SK-N-SH treated with all-trans-retinoic acid at 6 μM for 48 hours (cell line): Measurements from ENCODE around the gene PHETA1.
"Not testable (repeated sequence)": the region's sequence is repeated elsewhere in the genome, so short reads cannot be mapped to it uniquely, and the experiment has no call there.

Experiments
- ATAC-seq: fragments of 200-7000 bp; cut with Tn5 transposase; 3 replicates; pipeline ENCODE4 v1.9.1; 2020; ENCODE audit warnings: mild to moderate bottlenecking, moderate library complexity
- CSDC2 ChIP-seq: fragments of 250-450 bp; sonication (Bioruptor Pico); IDR thresholded peaks from 2 replicates; pipeline ENCODE4 v1.5.0; 2020; ENCODE audit warnings: mild to moderate bottlenecking, moderate library complexity
- GLIS3 ChIP-seq: fragments of 250-450 bp; sonication (Bioruptor Pico); IDR thresholded peaks from 2 replicates; pipeline ENCODE4 v1.5.0; 2020; ENCODE audit warnings: mild to moderate bottlenecking, moderate library complexity
- ISL1 ChIP-seq: fragments of 250-450 bp; sonication (Bioruptor Pico); IDR thresholded peaks from 2 replicates; pipeline ENCODE4 v2.1.2; 2022; ENCODE audit warnings: mild to moderate bottlenecking, moderate library complexity
- OSR1 ChIP-seq: fragments of 250-450 bp; sonication (Bioruptor Pico); IDR thresholded peaks from 2 replicates; pipeline ENCODE4 v1.8.0; 2022; ENCODE audit warnings: moderate library complexity, mild to moderate bottlenecking, inconsistent platforms
- POU6F1 ChIP-seq: fragments of 250-450 bp; sonication (Bioruptor Pico); IDR thresholded peaks from 2 replicates; pipeline ENCODE4 v1.8.0; 2021; ENCODE audit warnings: low read depth, mild to moderate bottlenecking, moderate library complexity, borderline replicate concordance
- PPARA ChIP-seq: fragments of 250-450 bp; sonication (Bioruptor Pico); IDR thresholded peaks from 2 replicates; pipeline ENCODE4 v1.5.0; 2020; ENCODE audit warnings: mild to moderate bottlenecking, borderline replicate concordance
- RARB ChIP-seq: fragments of 250-450 bp; sonication (Bioruptor Pico); IDR thresholded peaks from 2 replicates; pipeline ENCODE4 v1.8.0; 2021; ENCODE audit warnings: mild to moderate bottlenecking, moderate library complexity
- SNAI2 ChIP-seq: fragments of 250-450 bp; sonication (Bioruptor Pico); IDR thresholded peaks from 2 replicates; pipeline ENCODE4 v1.5.0; 2020; ENCODE audit warnings: mild to moderate bottlenecking, moderate library complexity
- TCF4 ChIP-seq: fragments of 250-450 bp; sonication (Bioruptor Pico); IDR thresholded peaks from 2 replicates; pipeline ENCODE4 v1.8.0; 2021; ENCODE audit warnings: mild to moderate bottlenecking, moderate library complexity, borderline replicate concordance
- TOX ChIP-seq: fragments of 250-450 bp; sonication (Bioruptor Pico); IDR thresholded peaks from 2 replicates; pipeline ENCODE4 v1.8.0; 2021; ENCODE audit warnings: mild to moderate bottlenecking, moderate library complexity, borderline replicate concordance
- TSHZ2 ChIP-seq: fragments of 250-450 bp; sonication (Bioruptor Pico); IDR thresholded peaks from 2 replicates; pipeline ENCODE4 v1.5.0; 2020; ENCODE audit warnings: mild to moderate bottlenecking, moderate library complexity
- ZC3H10 ChIP-seq: fragments of 250-450 bp; sonication (Bioruptor Pico); IDR thresholded peaks from 2 replicates; pipeline ENCODE4 v1.5.1; 2021; ENCODE audit warnings: mild to moderate bottlenecking, moderate library complexity
- ZFP3 ChIP-seq: fragments of 250-450 bp; sonication (Bioruptor Pico); IDR thresholded peaks from 2 replicates; pipeline ENCODE4 v1.5.0; 2020; ENCODE audit warnings: mild to moderate bottlenecking, moderate library complexity
- ZNF565 ChIP-seq: fragments of 450-650 bp; formaldehyde crosslinking; conservative IDR thresholded peaks from 2 replicates; pipeline ENCODE4 v1.5.0; 2020; ENCODE audit warnings: low read depth, mild to moderate bottlenecking, moderate library complexity
- ZNF70 ChIP-seq: fragments of 450-650 bp; formaldehyde crosslinking; IDR thresholded peaks from 2 replicates; pipeline ENCODE4 v1.5.0; 2020; ENCODE audit warnings: mild to moderate bottlenecking, moderate library complexity
- ZNF8 ChIP-seq: fragments of 450-650 bp; formaldehyde crosslinking; IDR thresholded peaks from 2 replicates; pipeline ENCODE4 v1.5.0; 2020; ENCODE audit warnings: mild to moderate bottlenecking, moderate library complexity
- TF ChIP-seq, protein P1 (sequence below): fragments of 250-450 bp; sonication (Bioruptor Pico); IDR thresholded peaks from 2 replicates; pipeline ENCODE4 v1.8.0; 2020; ENCODE audit warnings: mild to moderate bottlenecking, moderate library complexity, borderline replicate concordance
- TF ChIP-seq, protein P2 (sequence below): fragments of 250-450 bp; sonication (Bioruptor Pico); IDR thresholded peaks from 2 replicates; pipeline ENCODE4 v1.5.1; 2020; ENCODE audit warnings: low read depth, mild to moderate bottlenecking, moderate library complexity

The PHETA1 gene

GRCh38 chr12:111396726-111397445 is 28.0 kb upstream of the PHETA1 start:
- peak; percentile 99 for ATAC-seq
- TF ChIP-seq ZNF8: 0 out of 2 replicates have a peak, but pooled peaks have one; percentile 21
- TF ChIP-seq GLIS3: no peak
- 0 out of 2 replicates have a peak, but pooled peaks have one; percentile 59 for TF ChIP-seq ZFP3 (CRISPR knock-in tag)
- peak; percentile 71 for TF ChIP-seq TSHZ2 (CRISPR knock-in tag)
- TF ChIP-seq, protein P1, sequence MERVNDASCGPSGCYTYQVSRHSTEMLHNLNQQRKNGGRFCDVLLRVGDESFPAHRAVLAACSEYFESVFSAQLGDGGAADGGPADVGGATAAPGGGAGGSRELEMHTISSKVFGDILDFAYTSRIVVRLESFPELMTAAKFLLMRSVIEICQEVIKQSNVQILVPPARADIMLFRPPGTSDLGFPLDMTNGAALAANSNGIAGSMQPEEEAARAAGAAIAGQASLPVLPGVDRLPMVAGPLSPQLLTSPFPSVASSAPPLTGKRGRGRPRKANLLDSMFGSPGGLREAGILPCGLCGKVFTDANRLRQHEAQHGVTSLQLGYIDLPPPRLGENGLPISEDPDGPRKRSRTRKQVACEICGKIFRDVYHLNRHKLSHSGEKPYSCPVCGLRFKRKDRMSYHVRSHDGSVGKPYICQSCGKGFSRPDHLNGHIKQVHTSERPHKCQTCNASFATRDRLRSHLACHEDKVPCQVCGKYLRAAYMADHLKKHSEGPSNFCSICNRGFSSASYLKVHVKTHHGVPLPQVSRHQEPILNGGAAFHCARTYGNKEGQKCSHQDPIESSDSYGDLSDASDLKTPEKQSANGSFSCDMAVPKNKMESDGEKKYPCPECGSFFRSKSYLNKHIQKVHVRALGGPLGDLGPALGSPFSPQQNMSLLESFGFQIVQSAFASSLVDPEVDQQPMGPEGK (CRISPR knock-in tag): no peak; the same call in 1 of the 2 replicates

DNA sequence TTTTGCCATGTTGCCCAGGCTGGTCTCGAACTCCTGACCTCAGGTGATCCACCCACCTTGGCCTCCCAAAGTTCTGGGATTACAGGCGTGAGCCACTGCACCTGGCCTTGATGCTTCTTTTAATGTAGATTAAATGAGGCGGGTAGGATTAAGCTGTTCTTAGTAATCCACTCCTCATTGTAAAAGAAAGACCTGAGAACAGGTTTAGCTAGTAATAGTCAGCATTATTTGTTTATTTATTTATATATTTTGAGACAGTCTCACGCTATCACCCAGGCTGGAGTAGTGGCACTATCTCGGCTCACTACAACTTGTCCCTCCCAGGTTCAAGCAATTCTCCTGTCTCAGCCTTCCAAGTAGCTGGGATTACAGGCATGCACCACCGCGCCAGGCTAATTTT is 27.4 kb upstream of the PHETA1 start:
- not testable (repeated sequence) for ATAC-seq

DNA sequence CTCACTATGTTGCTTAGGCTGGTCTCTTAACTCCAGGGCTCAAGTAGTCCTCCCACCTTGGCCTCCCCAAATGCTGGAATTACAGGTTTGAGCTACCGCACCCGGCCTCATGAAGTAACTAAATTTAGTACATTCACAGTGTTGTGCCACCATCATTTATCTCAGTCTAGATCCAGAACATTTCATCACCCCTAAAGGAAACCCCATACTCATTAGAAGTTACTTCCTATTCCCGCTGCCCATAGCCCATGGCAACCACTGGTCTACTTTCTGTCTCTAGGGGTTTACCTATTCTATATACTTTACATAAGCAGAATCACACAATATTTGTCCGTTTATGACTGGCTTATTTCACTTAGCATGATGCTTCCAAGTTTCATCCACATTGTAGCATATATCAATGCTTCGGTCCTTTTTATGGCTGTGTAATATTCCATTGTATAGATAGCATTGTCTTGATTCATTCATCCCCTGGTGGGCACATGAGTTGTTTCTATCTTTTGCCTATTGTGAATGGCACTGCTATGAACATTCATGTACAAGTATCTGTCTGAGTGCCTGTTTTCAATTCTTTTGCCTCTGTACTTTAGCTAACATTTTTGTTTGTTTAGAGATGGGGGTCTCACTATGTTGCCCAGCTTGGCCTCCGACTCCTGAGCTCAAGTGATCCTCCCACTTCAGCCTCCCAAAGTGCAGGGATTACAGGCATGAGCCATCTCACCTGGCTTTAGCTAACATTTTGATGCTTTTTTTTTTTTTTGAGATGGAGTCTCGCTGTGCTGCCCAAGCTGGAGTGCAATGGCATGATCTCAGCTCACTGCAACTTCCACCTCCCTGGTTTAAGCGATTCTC is 26.7 kb upstream of the PHETA1 start:
- TF ChIP-seq RARB (CRISPR knock-in tag): no peak
- no peak for TF ChIP-seq ZNF8
- TF ChIP-seq SNAI2 (CRISPR knock-in tag): no peak
- no peak for TF ChIP-seq ZNF565
- TF ChIP-seq TOX (CRISPR knock-in tag): no peak
- TF ChIP-seq CSDC2 (CRISPR knock-in tag): no peak
- no peak for TF ChIP-seq ZC3H10 (CRISPR knock-in tag)
- TF ChIP-seq POU6F1 (CRISPR knock-in tag): no peak
- ATAC-seq: no peak

DNA sequence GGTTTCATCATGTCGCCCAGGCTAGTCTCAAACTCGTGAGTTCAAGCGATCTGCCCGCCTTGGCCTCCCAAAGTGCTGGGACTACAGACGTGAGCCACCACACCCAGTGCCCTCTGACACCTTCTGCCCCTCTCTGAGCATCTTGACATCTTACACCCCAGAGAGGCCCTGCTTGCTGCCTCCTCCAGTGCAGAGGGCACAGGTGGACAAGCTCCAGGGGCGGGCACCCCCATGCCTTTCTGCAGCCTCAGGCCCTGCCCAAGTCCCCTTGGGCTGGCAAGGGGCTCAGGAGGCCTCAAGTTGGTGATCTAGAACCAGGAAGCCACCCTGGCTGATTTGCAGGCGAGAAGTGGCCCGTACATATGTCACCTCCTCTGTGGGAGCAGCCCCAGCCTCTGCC is 25.6 kb upstream of the PHETA1 start:
- ATAC-seq: no peak
- TF ChIP-seq GLIS3 (no peak), ISL1 (CRISPR knock-in tag) (no peak), ZC3H10 (CRISPR knock-in tag) (no peak), ZNF70 (CRISPR knock-in tag) (no peak), OSR1 (CRISPR knock-in tag) (no peak), TSHZ2 (CRISPR knock-in tag) (no peak), TCF4 (no peak), PPARA (no peak), POU6F1 (CRISPR knock-in tag) (no peak)
- TF ChIP-seq, protein P2, sequence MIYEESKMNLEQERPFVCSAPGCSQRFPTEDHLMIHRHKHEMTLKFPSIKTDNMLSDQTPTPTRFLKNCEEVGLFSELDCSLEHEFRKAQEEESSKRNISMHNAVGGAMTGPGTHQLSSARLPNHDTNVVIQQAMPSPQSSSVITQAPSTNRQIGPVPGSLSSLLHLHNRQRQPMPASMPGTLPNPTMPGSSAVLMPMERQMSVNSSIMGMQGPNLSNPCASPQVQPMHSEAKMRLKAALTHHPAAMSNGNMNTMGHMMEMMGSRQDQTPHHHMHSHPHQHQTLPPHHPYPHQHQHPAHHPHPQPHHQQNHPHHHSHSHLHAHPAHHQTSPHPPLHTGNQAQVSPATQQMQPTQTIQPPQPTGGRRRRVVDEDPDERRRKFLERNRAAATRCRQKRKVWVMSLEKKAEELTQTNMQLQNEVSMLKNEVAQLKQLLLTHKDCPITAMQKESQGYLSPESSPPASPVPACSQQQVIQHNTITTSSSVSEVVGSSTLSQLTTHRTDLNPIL (CRISPR knock-in tag): no peak
